GM18526 (cell line): Measurements from ENCODE around the gene CDH20.

Experiments used
- POLR2A ChIP-seq: IDR thresholded peaks from 3 replicates; pipeline ENCODE4 v1.6.1; 2011; ENCODE audit not compliant: insufficient read length; ENCODE audit errors: extremely low read depth

Gene CDH20

GRCh38 chr18:61528961-61529360, 195.7 kb downstream of the CDH20 start:
- TF ChIP-seq POLR2A: no peak

GRCh38 chr18:61530681-61531080, 197.5 kb downstream of the CDH20 start:
- no peak for TF ChIP-seq POLR2A

- TF ChIP-seq POLR2A: no peak
Observed at GRCh38 chr18:61531182-61531581, 198.0 kb downstream of the CDH20 start.

- TF ChIP-seq POLR2A: no peak
Observed at GRCh38 chr18:61531891-61532290, 198.7 kb downstream of the CDH20 start.

GRCh38 chr18:61535401-61535800, 202.2 kb downstream of the CDH20 start:
- TF ChIP-seq POLR2A: no peak

- no peak for TF ChIP-seq POLR2A
Observed at GRCh38 chr18:61541673-61542072, 208.4 kb downstream of the CDH20 start.

GRCh38 chr18:61542596-61542995, 209.4 kb downstream of the CDH20 start:
- no peak for TF ChIP-seq POLR2A

GRCh38 chr18:61543518-61543917, 210.3 kb downstream of the CDH20 start:
- TF ChIP-seq POLR2A: no peak

- no peak for TF ChIP-seq POLR2A
Observed at GRCh38 chr18:61544178-61544577, 210.9 kb downstream of the CDH20 start.

GRCh38 chr18:61545281-61546245, 212.3 kb downstream of the CDH20 start:
- TF ChIP-seq POLR2A: no peak

GRCh38 chr18:61546590-61546989, 213.4 kb downstream of the CDH20 start:
- no peak for TF ChIP-seq POLR2A

GRCh38 chr18:61549416-61549815, 216.2 kb downstream of the CDH20 start:
- TF ChIP-seq POLR2A: no peak

GRCh38 chr18:61549889-61550288, 216.7 kb downstream of the CDH20 start:
- TF ChIP-seq POLR2A: no peak

- no peak for TF ChIP-seq POLR2A
Observed at GRCh38 chr18:61551586-61551985, 218.4 kb downstream of the CDH20 start.

GRCh38 chr18:61553045-61553659, 219.9 kb downstream of the CDH20 start:
- no peak for TF ChIP-seq POLR2A

- no peak for TF ChIP-seq POLR2A
Observed at GRCh38 chr18:61554117-61554776, 221.0 kb downstream of the CDH20 start.
